Tibial nerve (tissue), 4 donors: ENCODE results near the gene PRKAR1B. TPM values are rescaled to one million over a fixed set of nuclear protein-coding genes. Genes with fewer than 3 reads are reported as not detected.

Experiments
- DNase-seq, 2 donors: peaks; one replicate each; pipeline ENCODE4 v3.0.0-alpha.2; 2019; ENCODE audit warnings: low spot score in 2 of 2
- H3K27ac ChIP-seq, 4 donors: fragments of 200-600 bp; sonication (generic) in 3 of 4; one replicate each; pipeline ENCODE4 v1.5.1; 2017 to 2019; ENCODE audit warnings: mild to moderate bottlenecking in 1 of 4
- H3K27me3 ChIP-seq, 2 donors: fragments of 200-600 bp; sonication (generic) in 1 of 2; one replicate each; pipeline versions ENCODE4 v1.5.1 to v1.6.0; 2017 to 2019
- H3K36me3 ChIP-seq, 3 donors: fragments of 200-600 bp; sonication (generic); one replicate each; pipeline ENCODE4 v1.5.1; 2018 to 2019
- H3K4me1 ChIP-seq, 4 donors: fragments of 200-600 bp; sonication (generic) in 3 of 4; one replicate each; pipeline ENCODE4 v1.5.1; 2017 to 2019
- H3K4me3 ChIP-seq, 4 donors: fragments of 200-600 bp; sonication (generic) in 3 of 4; one replicate each; pipeline ENCODE4 v1.5.1; 2017 to 2019; ENCODE audit warnings: mild to moderate bottlenecking in 1 of 4, moderate library complexity in 1 of 4
- H3K9me3 ChIP-seq, 4 donors: fragments of 200-600 bp; sonication (generic) in 3 of 4; one replicate each; pipeline ENCODE4 v1.5.1; 2017 to 2019
- CTCF ChIP-seq, 5 experiments: fragments of 200-600 bp in 3 of 5; fragments of 450-650 bp in 2 of 5; sonication (generic) in 3 of 5; IDR thresholded peaks; one replicate each; pipeline ENCODE4 v1.5.1; 2016 to 2019; ENCODE audit warnings: antibody characterized with exemption in 5 of 5, mild to moderate bottlenecking in 3 of 5, moderate library complexity in 2 of 5
- EP300 ChIP-seq, 2 donors: sonication (generic); formaldehyde crosslinking; IDR thresholded peaks; one replicate each; pipeline ENCODE4 v1.6.1; 2017; ENCODE audit warnings: antibody characterized with exemption in 2 of 2, mild to moderate bottlenecking in 1 of 2
- POLR2A ChIP-seq, 2 donors: fragments of 450-650 bp; IDR thresholded peaks; one replicate each; pipeline ENCODE4 v1.6.1; 2017; ENCODE audit warnings: antibody characterized with exemption in 2 of 2, mild to moderate bottlenecking in 2 of 2, moderate library complexity in 2 of 2
- WGBS, 2 donors: methylation state at CpG; one replicate each; pipeline ENCODE4 v1.1.5; 2018; 5-methylcytosine and 5-hydroxymethylcytosine counted together
- total RNA-seq, 4 donors: library from RNA; depleted of rRNA; stranded (reverse); fragments of >200 nt; gene quantifications; one replicate each; pipeline ENCODE4 v1.1.0, GENCODE V29; 2016

PRKAR1B gene
- total RNA-seq, 4 donors from 2014 or later: 2.7 to 12.3 (median 4.8) TPM

- no peak for DNase-seq
- Histone ChIP-seq H3K9me3 (peaks cover 0 to 6% (median 0%) of the 10 kb centered on the region in 4 donors), H3K27ac (peak overlapping the region in 2 of 4 donors; percentile 74 to 80), H3K36me3 (no peaks in the 10 kb centered on the region), H3K4me3 (no peak overlapping the region), H3K4me1 (peaks cover 0 to 36% (median 6%) of the 10 kb centered on the region in 4 donors), H3K27me3 (no peaks in the 10 kb centered on the region)
- peak; percentile 60 to 76 for TF ChIP-seq EP300 (IDR thresholded peaks at IDR 0.05)
- peak in 1 of 5 experiments; percentile 18 for TF ChIP-seq CTCF (IDR thresholded peaks at IDR 0.05)
- TF ChIP-seq POLR2A (IDR thresholded peaks at IDR 0.05): no peak
- WGBS, 2 donors: 37 to 55% methylated on average over 12 of the region's 12 CpGs
Measured at GRCh38 chr7:587767-588166, 139.3 kb downstream of the PRKAR1B start.

GRCh38 chr7:586494-586893 lies 140.6 kb downstream of the PRKAR1B start:
- 93 to 94% methylated on average over 4 of the region's 4 CpGs for WGBS, 2 donors
- peaks cover 0 to 6% (median 0%) of the 10 kb centered on the region in 4 donors for H3K9me3 ChIP-seq
- DNase-seq: no peak
- H3K27me3 ChIP-seq: no peaks in the 10 kb centered on the region
- no peak overlapping the region for H3K4me3 ChIP-seq
- no peaks in the 10 kb centered on the region for H3K36me3 ChIP-seq
- no peak overlapping the region for H3K27ac ChIP-seq
- peaks cover 0 to 27% (median 6%) of the 10 kb centered on the region in 4 donors for H3K4me1 ChIP-seq
- no peak for TF ChIP-seq CTCF (IDR thresholded peaks at IDR 0.05)
- no peak for TF ChIP-seq POLR2A (IDR thresholded peaks at IDR 0.05)
- no peak for TF ChIP-seq EP300 (IDR thresholded peaks at IDR 0.05)

GRCh38 chr7:585873-586272 lies 141.2 kb downstream of the PRKAR1B start:
- TF ChIP-seq EP300 (IDR thresholded peaks at IDR 0.05) (no peak), CTCF (IDR thresholded peaks at IDR 0.05) (no peak), POLR2A (IDR thresholded peaks at IDR 0.05) (no peak)
- H3K27ac ChIP-seq: no peak overlapping the region
- peaks cover 0 to 6% (median 0%) of the 10 kb centered on the region in 4 donors for H3K9me3 ChIP-seq
- DNase-seq: no peak
- no peaks in the 10 kb centered on the region for H3K36me3 ChIP-seq
- H3K4me3 ChIP-seq: no peak overlapping the region
- no peaks in the 10 kb centered on the region for H3K27me3 ChIP-seq
- WGBS, 2 donors: 89 to 95% methylated on average over 6 of the region's 6 CpGs
- peaks cover 0 to 22% (median 6%) of the 10 kb centered on the region in 4 donors for H3K4me1 ChIP-seq

- H3K36me3 ChIP-seq: no peaks in the 10 kb centered on the region
- H3K4me1 ChIP-seq: peaks cover 0 to 18% (median 5%) of the 10 kb centered on the region in 4 donors
- WGBS, 2 donors: 87 to 90% methylated on average over 18 of the region's 18 CpGs
- no peak overlapping the region for H3K4me3 ChIP-seq
- TF ChIP-seq POLR2A (IDR thresholded peaks at IDR 0.05) (no peak), CTCF (IDR thresholded peaks at IDR 0.05) (no peak), EP300 (IDR thresholded peaks at IDR 0.05) (no peak)
- H3K27ac ChIP-seq: no peak overlapping the region
- H3K9me3 ChIP-seq: peaks cover 0 to 6% (median 0%) of the 10 kb centered on the region in 4 donors
- no peak for DNase-seq
- H3K27me3 ChIP-seq: no peaks in the 10 kb centered on the region
Measured at GRCh38 chr7:585229-585711, 141.8 kb downstream of the PRKAR1B start.

GRCh38 chr7:584820-585219 lies 142.3 kb downstream of the PRKAR1B start:
- H3K27me3 ChIP-seq: no peaks in the 10 kb centered on the region
- H3K4me3 ChIP-seq: no peak overlapping the region
- peaks cover 0 to 13% (median 2%) of the 10 kb centered on the region in 4 donors for H3K4me1 ChIP-seq
- no peaks in the 10 kb centered on the region for H3K36me3 ChIP-seq
- TF ChIP-seq POLR2A (IDR thresholded peaks at IDR 0.05) (no peak), EP300 (IDR thresholded peaks at IDR 0.05) (no peak), CTCF (IDR thresholded peaks at IDR 0.05) (no peak)
- no peak for DNase-seq
- WGBS, 2 donors: 95 to 97% methylated on average over 12 of the region's 12 CpGs
- no peak overlapping the region for H3K27ac ChIP-seq
- H3K9me3 ChIP-seq: peaks cover 0 to 6% (median 0%) of the 10 kb centered on the region in 4 donors
